HepG2 (cell line): Measurements from ENCODE around the gene TNC. TPM values are rescaled to one million over a fixed set of nuclear protein-coding genes. Genes with fewer than 3 reads are reported as not detected.

ENCODE experiments used
- ATAC-seq: fragments of 200-7000 bp; cut with Tn5 transposase; 3 replicates; pipeline ENCODE4 v1.9.1; 2020; ENCODE audit warnings: mild to moderate bottlenecking, moderate library complexity
- BruUV-seq: library from RNA; stranded (reverse); fragments of 400-500 nt; replicated peaks from 2 replicates; lab custom pipeline; 2021; lab: Mats Ljungman, UMichigan
- CTCF ChIA-PET: fragments of 300-600 bp; formaldehyde crosslinking; extraction: SDS; loops from one replicate; lab custom pipeline; 2021; ENCODE audit warnings: low total read pairs, inconsistent platforms, low intra/inter-chr PET ratio; lab: Yijun Ruan, JAX
- POLR2A ChIA-PET: fragments of 350-600 bp; sonication (Branson Sonifier 250); formaldehyde crosslinking; loops from one replicate; lab custom pipeline; 2020; ENCODE audit warnings: antibody characterized with exemption, inconsistent platforms; lab: Yijun Ruan, JAX
- DNase-seq: peaks from one replicate; pipeline ENCODE4 v3.0.0-alpha.2; 2015; ENCODE audit warnings: low spot score
- FAIRE-seq: peaks from 3 replicates; lab custom pipeline; 2011; peaks lifted over from hg19 to GRCh38; lab: Jason Lieb, UNC
- H2AFZ ChIP-seq: one replicate; pipeline ENCODE4 v1.6.1; 2011; ENCODE audit warnings: low read length, inconsistent platforms
- H3K27ac ChIP-seq: fragments of 300-600 bp; 3 replicates; pipeline ENCODE4 v1.8.0; 2011; ENCODE audit warnings: mixed run types, mild to moderate bottlenecking, mixed read lengths, low read length, inconsistent platforms; ENCODE audit not compliant: insufficient read depth; ENCODE audit errors: extremely low read length
- H3K27me3 ChIP-seq, 2 experiments: fragments of 200-600 bp in 1 of 2; 2 replicates in 1 of 2; 3 replicates in 1 of 2; pipeline versions ENCODE4 v1.6.0 to v1.8.0; 2011; ENCODE audit warnings: low read length in 2 of 2, mild to moderate bottlenecking in 2 of 2, moderate library complexity in 2 of 2, inconsistent platforms in 1 of 2; ENCODE audit not compliant: insufficient read depth in 2 of 2, control insufficient read depth in 1 of 2
- H3K36me3 ChIP-seq, 2 experiments: fragments of 200-600 bp in 1 of 2; replicated peaks in 1 of 2; 2 replicates in 1 of 2; 3 replicates in 1 of 2; pipeline versions ENCODE4 v1.5.1 to v1.8.0; 2011; ENCODE audit warnings: low read length in 2 of 2, inconsistent platforms in 1 of 2; ENCODE audit not compliant: insufficient read depth in 2 of 2, control insufficient read depth in 1 of 2
- H3K4me1 ChIP-seq: 2 replicates; pipeline ENCODE4 v1.5.1; 2012; ENCODE audit warnings: low read length, inconsistent platforms; ENCODE audit not compliant: insufficient read depth
- H3K4me2 ChIP-seq: 2 replicates; pipeline ENCODE4 v1.6.0; 2011; ENCODE audit warnings: low read depth, low read length, inconsistent platforms
- H3K4me3 ChIP-seq, 3 experiments: fragments of 200-600 bp in 1 of 3; sonication (generic), shearing (Covaris generic) in 1 of 3; replicated peaks in 1 of 3; 2 replicates each; pipeline ENCODE4 v1.5.1; 2011 to 2016; ENCODE audit warnings: low read length in 3 of 3, inconsistent platforms in 2 of 3, low read depth in 2 of 3, mild to moderate bottlenecking in 2 of 3, control low read depth in 1 of 3, mixed read lengths in 1 of 3; ENCODE audit not compliant: insufficient read depth in 1 of 3
- H3K79me2 ChIP-seq: one replicate; pipeline ENCODE4 v1.6.1; 2011; ENCODE audit warnings: low read length, inconsistent platforms; ENCODE audit not compliant: insufficient read depth
- H3K9ac ChIP-seq: 2 replicates; pipeline ENCODE4 v1.6.0; 2011; ENCODE audit warnings: mild to moderate bottlenecking, low read depth, low read length, inconsistent platforms; ENCODE audit not compliant: insufficient read depth
- H3K9me3 ChIP-seq: 2 replicates; pipeline ENCODE4 v1.5.1; 2012; ENCODE audit warnings: mild to moderate bottlenecking, low read length
- H4K20me1 ChIP-seq: 2 replicates; pipeline ENCODE4 v1.6.0; 2011; ENCODE audit warnings: inconsistent platforms, mild to moderate bottlenecking, low read length, moderate library complexity; ENCODE audit not compliant: insufficient read depth
- AKAP8 ChIP-seq: sonication (generic); formaldehyde crosslinking; IDR thresholded peaks from 2 replicates; pipeline ENCODE4 v1.5.1; 2020; ENCODE audit warnings: mild to moderate bottlenecking, missing genetic modification reagents
- WGBS: methylation state at CpG from one replicate; pipeline ENCODE4 v1.1.6; 2017; ENCODE audit warnings: low lambda C conversion rate; 5-methylcytosine and 5-hydroxymethylcytosine counted together
- in situ Hi-C: cut with HindIII; loops from 2 replicates; pipeline ENCODE4 v1.10.0; 2017; ENCODE audit warnings: low pct_unique_long_range_greater_than_20kb; ENCODE audit not compliant: extremely low pct_ligation_motif_present
- intact Hi-C: fragments of 100-400 bp; cut with micrococcal nuclease; formaldehyde crosslinking; loops from one replicate; pipeline ENCODE4 v1.10.0; 2022; ENCODE audit not compliant: unreplicated experiment
- polyA plus RNA-seq, 8 experiments: library from polyadenylated mRNA; depleted of rRNA in 3 of 8; stranded (reverse) in 7 of 8; unstranded in 1 of 8; fragments of >200 nt; fragmentation: Illumina TruSeq in 4 of 8; extraction: Trizol in 4 of 8; gene quantifications; 2 replicates each; pipeline versions ENCODE4 v1.2.1 to v1.2.3, GENCODE V29; 2011 to 2016; ENCODE audit warnings: low read depth in 4 of 8, missing spikeins in 1 of 8, mixed read lengths in 1 of 8; ENCODE audit not compliant: insufficient read depth in 1 of 8
- total RNA-seq, 5 experiments: library from RNA; depleted of rRNA; stranded (reverse); fragments of >200 nt; fragmentation: Illumina TruSeq; extraction: Trizol; gene quantifications; 2 replicates each; pipeline ENCODE4 v1.2.3, GENCODE V29; 2016; ENCODE audit warnings: low read depth in 1 of 5
- TF ChIP-seq, protein P1 (sequence below): sonication (generic); formaldehyde crosslinking; IDR thresholded peaks from 2 replicates; pipeline ENCODE4 v1.9.0; 2021; ENCODE audit warnings: missing genetic modification reagents, borderline replicate concordance

Gene TNC
- total and polyA plus RNA-seq, 2 of the 13 experiments (the other 11 are each of a cell fraction or from before 2014, with no cell fraction given) = not detected

DNA sequence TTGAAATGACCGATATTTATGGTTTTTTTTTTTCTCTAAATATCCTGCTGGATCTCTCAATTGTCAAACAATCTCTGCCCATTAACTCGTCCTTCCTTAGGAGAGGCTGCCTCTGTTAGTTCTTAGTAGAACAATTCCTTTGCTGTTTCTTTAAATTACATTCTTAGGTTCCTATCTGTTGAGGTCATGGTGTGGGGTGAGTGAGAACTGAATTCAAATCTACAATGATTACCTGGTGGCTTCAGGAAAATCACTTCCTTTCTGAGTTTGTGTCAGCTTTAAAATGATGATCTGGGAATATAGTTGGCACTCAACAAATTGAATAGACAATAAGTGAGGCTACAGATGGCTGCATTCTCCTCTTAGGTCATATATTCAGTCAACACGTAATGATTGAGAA is 105.5 kb downstream of the TNC start (continued):
- TF ChIP-seq, protein P1, sequence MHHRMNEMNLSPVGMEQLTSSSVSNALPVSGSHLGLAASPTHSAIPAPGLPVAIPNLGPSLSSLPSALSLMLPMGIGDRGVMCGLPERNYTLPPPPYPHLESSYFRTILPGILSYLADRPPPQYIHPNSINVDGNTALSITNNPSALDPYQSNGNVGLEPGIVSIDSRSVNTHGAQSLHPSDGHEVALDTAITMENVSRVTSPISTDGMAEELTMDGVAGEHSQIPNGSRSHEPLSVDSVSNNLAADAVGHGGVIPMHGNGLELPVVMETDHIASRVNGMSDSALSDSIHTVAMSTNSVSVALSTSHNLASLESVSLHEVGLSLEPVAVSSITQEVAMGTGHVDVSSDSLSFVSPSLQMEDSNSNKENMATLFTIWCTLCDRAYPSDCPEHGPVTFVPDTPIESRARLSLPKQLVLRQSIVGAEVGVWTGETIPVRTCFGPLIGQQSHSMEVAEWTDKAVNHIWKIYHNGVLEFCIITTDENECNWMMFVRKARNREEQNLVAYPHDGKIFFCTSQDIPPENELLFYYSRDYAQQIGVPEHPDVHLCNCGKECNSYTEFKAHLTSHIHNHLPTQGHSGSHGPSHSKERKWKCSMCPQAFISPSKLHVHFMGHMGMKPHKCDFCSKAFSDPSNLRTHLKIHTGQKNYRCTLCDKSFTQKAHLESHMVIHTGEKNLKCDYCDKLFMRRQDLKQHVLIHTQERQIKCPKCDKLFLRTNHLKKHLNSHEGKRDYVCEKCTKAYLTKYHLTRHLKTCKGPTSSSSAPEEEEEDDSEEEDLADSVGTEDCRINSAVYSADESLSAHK (CRISPR knock-in tag) = no peak

DNA sequence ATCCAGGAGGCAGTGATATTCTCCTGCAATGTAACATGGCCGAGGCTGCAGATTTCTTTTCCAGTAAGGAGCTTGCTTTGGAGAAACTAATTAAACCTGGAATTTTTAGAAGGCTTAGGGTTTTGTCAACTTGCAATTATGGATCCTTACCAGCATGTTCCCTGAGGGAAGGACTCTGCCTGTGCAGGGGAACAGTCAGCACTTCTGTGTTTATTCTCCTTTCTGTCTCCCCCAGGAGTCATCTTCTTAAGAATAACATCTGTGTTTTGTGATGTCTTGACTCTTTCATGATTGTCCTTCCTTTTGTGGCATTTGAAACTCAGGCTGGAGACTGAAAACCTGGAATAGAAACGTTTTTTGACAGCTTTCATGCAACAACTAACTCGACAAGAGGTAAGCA is 107.1 kb downstream of the TNC start:
- 0% methylated on average over 3 of the region's 3 CpGs for WGBS
- H3K27me3 ChIP-seq = no peaks in the 10 kb centered on the region; a peak in 1 of 5 replicates
- no peaks in the 10 kb centered on the region for H3K4me1 ChIP-seq
- no peak overlapping the region for H3K4me3 ChIP-seq
- POLR2A ChIA-PET = no interaction called here
- in situ Hi-C loops = loop anchor here (5.0 to 25.0 kb wide), 3 partner anchors 276 to 574 kb away; partner anchors contain the start of gene TEX48
- no peaks in the 10 kb centered on the region for H3K36me3 ChIP-seq
- BruUV-seq = no TSS peak
- no peaks in the 10 kb centered on the region for H3K9me3 ChIP-seq
- no peak for FAIRE-seq
- no peak overlapping the region for H3K4me2 ChIP-seq
- no peak for ATAC-seq
- intact Hi-C loops = loop anchor here (10.0 kb wide), 1 partner anchor 606 kb away; no protein-coding TSS in a partner anchor
- no peak for DNase-seq
- H3K9ac ChIP-seq = no peak overlapping the region
- CTCF ChIA-PET = no interaction called here
- no peaks in the 10 kb centered on the region for H4K20me1 ChIP-seq
- TF ChIP-seq AKAP8 (CRISPR knock-in tag) = no peak
- no peak overlapping the region for H3K27ac ChIP-seq
- H3K79me2 ChIP-seq = no peaks in the 10 kb centered on the region
- H2AFZ ChIP-seq = no peak overlapping the region
